ENCODE measurements around the gene PTGDR2.
"Not testable (repeated sequence)": the region's sequence is repeated elsewhere in the genome, so short reads cannot be mapped to it uniquely, and the experiment has no call there.

The PTGDR2 gene

DNA sequence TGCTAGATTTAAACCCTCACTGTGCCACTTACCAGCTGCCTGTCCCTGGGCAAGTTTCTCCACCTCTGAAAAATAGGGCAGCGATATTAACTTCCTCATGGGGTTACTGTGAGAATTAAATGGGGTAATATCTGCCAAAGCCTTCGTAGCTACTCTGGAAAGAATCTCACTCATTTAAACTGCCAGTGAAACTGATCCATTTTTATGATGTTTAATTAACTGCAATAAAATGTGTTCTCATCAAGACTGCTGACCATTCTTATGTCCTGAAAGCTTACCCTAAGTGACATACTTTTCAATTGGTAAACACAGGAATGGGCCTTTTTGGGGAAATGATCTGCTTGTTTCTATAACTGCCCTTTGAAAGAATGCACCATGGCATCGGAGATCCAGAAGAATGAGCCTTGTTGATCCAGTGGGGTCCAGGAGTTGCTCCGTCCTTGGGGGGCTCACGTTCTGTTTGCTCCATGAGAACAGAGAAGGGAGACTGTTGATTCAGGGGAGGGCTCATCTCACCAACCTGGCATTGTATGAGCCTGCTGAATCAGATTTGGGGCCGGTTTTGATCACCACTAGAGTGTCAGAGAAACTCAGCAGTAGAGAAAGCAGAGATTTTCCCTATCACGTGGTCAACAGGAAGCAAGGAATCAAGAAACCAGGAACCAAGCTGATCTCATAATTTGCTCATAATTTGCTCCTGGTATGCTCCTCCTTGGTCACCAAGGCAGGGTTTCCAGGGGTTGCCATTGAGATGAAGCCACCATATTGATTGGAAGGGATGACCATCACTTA is 20.8 kb downstream of the PTGDR2 start:
- no peak for DNase-seq
- H3K27me3 ChIP-seq, result no peaks in the 10 kb centered on the region
- H3K4me3 ChIP-seq (ENCODE audit: low read depth, low read length), result no peak overlapping the region
- TF ChIP-seq, protein P1, sequence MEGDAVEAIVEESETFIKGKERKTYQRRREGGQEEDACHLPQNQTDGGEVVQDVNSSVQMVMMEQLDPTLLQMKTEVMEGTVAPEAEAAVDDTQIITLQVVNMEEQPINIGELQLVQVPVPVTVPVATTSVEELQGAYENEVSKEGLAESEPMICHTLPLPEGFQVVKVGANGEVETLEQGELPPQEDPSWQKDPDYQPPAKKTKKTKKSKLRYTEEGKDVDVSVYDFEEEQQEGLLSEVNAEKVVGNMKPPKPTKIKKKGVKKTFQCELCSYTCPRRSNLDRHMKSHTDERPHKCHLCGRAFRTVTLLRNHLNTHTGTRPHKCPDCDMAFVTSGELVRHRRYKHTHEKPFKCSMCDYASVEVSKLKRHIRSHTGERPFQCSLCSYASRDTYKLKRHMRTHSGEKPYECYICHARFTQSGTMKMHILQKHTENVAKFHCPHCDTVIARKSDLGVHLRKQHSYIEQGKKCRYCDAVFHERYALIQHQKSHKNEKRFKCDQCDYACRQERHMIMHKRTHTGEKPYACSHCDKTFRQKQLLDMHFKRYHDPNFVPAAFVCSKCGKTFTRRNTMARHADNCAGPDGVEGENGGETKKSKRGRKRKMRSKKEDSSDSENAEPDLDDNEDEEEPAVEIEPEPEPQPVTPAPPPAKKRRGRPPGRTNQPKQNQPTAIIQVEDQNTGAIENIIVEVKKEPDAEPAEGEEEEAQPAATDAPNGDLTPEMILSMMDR (IDR thresholded peaks at IDR 0.05; ENCODE audit: low read depth, low read length), result no peak
- no peaks in the 10 kb centered on the region for H3K36me3 ChIP-seq
- H3K9me3 ChIP-seq, result no peaks in the 10 kb centered on the region
- no peaks in the 10 kb centered on the region for H3K4me1 ChIP-seq

DNA sequence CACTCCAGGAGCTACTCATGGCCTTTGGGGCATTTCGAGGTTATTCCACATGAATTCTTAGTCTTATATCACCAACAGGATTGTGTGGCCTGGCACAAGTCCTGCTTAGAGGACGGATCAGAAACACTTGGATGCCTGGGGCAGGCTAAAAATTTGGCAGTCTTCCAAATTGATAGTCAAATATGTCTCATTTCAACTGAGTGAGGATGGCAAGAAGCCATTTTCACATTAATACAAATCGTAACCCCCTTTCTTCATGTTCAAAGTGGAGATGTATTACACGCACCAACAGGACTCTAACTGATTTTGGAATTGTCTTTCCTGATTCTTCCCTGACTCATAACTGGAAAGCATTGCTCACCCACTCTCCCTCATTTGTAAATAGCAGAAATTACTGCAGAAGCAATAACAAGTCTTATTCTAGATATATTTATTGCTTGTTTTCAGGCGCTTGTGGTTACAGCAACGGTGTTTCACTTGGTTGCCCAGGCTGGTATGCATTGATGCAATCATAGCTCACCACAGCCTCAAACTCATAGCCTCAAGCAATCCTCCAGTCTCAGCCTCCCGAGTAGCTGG is 24.2 kb downstream of the PTGDR2 start:
- H3K4me3 ChIP-seq (ENCODE audit: low read depth, low read length), result no peak overlapping the region
- H3K27me3 ChIP-seq, result no peaks in the 10 kb centered on the region
- no peaks in the 10 kb centered on the region for H3K36me3 ChIP-seq
- TF ChIP-seq, protein P1 (IDR thresholded peaks at IDR 0.05; ENCODE audit: low read depth, low read length), result no peak
- no peaks in the 10 kb centered on the region for H3K4me1 ChIP-seq
- no peak for DNase-seq
- no peaks in the 10 kb centered on the region for H3K9me3 ChIP-seq

DNA sequence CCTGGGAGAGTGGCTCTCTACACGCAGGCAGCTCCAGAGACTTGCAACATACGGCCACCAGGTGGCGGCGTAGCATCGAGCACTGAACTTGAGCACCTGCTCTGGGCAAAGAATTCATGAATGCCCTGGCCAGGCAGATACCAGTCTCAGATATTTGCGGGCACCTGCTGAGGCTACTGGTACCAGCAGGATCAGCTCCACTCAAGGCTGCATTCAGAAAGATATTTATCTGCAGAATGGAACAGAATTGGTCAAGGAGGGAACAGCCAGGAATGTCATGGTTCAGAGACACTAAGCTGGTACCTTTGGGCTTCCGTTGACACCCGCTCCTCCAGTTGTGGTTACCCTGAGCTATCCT is 24.6 kb downstream of the PTGDR2 start:
- TF ChIP-seq, protein P1 (IDR thresholded peaks at IDR 0.05; ENCODE audit: low read depth, low read length), result peak; percentile 82
- H3K4me3 ChIP-seq (ENCODE audit: low read depth, low read length), result no peak overlapping the region
- no peaks in the 10 kb centered on the region for H3K27me3 ChIP-seq
- H3K9me3 ChIP-seq, result no peaks in the 10 kb centered on the region
- peak; percentile 71 for DNase-seq
- H3K36me3 ChIP-seq, result no peaks in the 10 kb centered on the region
- H3K4me1 ChIP-seq, result no peaks in the 10 kb centered on the region

DNA sequence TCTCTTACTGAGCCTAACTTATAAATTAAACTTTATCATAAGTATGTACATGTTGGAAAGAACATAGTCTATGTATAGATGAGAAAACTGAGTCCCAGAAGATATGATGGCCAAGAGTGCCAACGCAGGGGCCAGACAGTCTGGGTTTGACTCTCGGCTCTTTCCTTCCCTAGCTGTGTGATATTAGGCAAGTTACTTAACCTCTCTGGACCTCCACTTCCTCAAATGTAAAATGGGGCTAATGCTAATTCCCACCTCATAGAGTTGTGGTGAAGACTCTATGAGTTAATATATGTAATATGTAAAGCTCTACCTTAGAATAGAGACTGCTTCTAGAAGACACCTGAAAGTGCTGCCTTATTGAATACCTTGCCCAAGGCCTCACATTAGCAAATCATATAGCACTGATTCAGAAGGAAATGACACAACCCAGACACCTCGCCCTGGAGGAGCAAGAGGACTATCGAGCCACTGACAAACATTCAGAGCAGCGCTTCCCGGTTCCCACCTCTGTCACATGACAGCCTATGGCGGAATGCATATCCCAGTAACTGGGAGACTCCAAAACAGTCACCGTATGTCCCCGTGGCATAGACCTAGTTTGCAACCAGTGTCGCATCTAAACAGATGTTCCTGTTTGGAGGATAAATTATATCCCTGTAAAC is 25.1 kb downstream of the PTGDR2 start:
- no peak for DNase-seq

DNA sequence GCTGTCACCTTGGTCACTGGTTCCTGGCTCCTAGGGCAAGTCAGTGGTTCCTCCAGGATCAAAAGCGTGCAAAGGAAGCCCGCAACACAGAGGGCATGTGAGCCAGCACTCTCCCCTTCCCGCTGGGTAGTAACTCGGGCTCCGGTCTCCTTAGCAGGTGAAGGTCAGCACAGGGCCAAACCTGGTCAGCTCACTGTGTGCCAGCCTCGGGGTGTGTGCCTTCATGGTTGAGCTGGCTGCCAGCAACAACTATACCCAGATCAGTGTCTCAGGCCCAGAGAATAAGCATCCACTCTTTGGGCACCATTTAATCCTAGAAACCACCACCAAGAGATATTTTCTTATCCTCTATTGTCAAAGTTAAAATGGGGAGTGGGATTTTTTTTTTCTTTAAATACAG is 30.0 kb downstream of the PTGDR2 start:
- DNase-seq, result no peak
- Histone ChIP-seq H3K27me3 (no peaks in the 10 kb centered on the region), H3K4me3 (ENCODE audit: low read depth, low read length) (no peak overlapping the region), H3K4me1 (no peaks in the 10 kb centered on the region), H3K9me3 (no peaks in the 10 kb centered on the region), H3K36me3 (no peaks in the 10 kb centered on the region)
- TF ChIP-seq, protein P1 (IDR thresholded peaks at IDR 0.05; ENCODE audit: low read depth, low read length), result no peak

More for the DNA sequence above, 25.1 kb downstream of the PTGDR2 start:
- Histone ChIP-seq H3K4me3 (ENCODE audit: low read depth, low read length) (no peak overlapping the region), H3K4me1 (no peaks in the 10 kb centered on the region), H3K9me3 (no peaks in the 10 kb centered on the region), H3K27me3 (no peaks in the 10 kb centered on the region), H3K36me3 (no peaks in the 10 kb centered on the region)
- TF ChIP-seq, protein P1 (IDR thresholded peaks at IDR 0.05; ENCODE audit: low read depth, low read length), result no peak

DNA sequence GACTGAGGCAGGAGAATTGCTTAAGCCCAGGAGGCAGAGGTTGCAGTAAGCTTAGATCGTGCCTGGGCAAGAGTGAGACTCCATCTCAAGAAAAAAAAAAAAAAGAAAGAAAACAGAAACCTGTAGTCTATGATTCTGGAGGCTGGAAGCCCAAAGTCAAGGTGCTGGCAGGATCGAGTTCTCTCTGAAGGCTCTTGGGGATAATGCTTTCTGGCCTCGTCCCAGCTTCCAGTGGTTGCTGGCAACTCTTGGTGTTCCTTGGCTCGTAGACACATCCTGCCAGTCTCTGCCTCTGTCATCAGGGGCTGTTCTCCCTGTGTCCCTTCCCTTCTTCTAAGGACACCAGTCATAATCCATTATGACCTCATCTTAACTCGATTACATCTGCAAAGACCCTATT is 30.6 kb downstream of the PTGDR2 start:
- TF ChIP-seq, protein P1 (IDR thresholded peaks at IDR 0.05; ENCODE audit: low read depth, low read length), result no peak
- H3K27me3 ChIP-seq, result no peaks in the 10 kb centered on the region
- DNase-seq, result no peak
- no peaks in the 10 kb centered on the region for H3K36me3 ChIP-seq
- no peaks in the 10 kb centered on the region for H3K9me3 ChIP-seq
- no peak overlapping the region for H3K4me3 ChIP-seq (ENCODE audit: low read depth, low read length)
- no peaks in the 10 kb centered on the region for H3K4me1 ChIP-seq

DNA sequence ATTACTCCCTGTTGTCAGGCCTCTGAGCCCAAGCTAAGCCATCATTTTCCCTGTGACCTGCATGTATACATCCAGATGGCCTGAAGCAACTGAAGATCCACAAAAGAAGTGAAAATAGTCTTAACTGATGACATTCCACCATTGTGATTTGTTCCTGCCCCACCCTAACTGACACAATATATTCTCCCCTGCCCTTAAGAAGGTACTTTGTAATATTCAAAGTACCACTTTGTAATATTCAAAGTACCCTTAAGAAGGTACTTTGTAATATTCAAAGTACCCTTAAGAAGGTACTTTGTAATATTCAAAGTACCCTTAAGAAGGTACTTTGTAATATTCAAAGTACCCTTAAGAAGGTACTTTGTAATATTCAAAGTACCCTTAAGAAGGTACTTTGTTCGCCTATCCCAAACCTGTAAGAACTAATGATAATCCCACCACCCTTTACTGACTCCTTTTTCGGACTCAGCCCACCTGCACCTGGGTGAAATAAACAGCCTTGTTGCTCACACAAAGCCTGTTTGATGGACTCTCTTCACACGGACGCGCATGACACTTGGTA is 31.9 kb downstream of the PTGDR2 start:
- DNase-seq; H3K36me3 ChIP-seq; H3K4me1 ChIP-seq; H3K27me3 ChIP-seq; H3K4me3 ChIP-seq (ENCODE audit: low read depth, low read length); H3K9me3 ChIP-seq: not testable (repeated sequence)
